Keratinocyte (primary cell): ENCODE results near the gene MOV10L1. TPM values are rescaled to one million over a fixed set of nuclear protein-coding genes. Genes with fewer than 3 reads are reported as not detected.
"Not testable (repeated sequence)": the region's sequence is repeated elsewhere in the genome, so short reads cannot be mapped to it uniquely, and the experiment has no call there.

Experiments used
- DNase-seq: peaks from one replicate; pipeline ENCODE4 v3.0.0-alpha.2; 2011; ENCODE audit warnings: low read depth, missing footprints, low spot score
- FAIRE-seq: peaks from 2 replicates; lab custom pipeline; 2011; peaks lifted over from hg19 to GRCh38; lab: Jason Lieb, UNC
- H2AFZ ChIP-seq: 2 replicates; pipeline ENCODE4 v1.6.0; 2012; ENCODE audit warnings: low read length, control low read depth, inconsistent platforms; ENCODE audit not compliant: control insufficient read depth
- H3K27ac ChIP-seq: 2 replicates; pipeline ENCODE4 v1.5.1; 2011; ENCODE audit warnings: low read length; ENCODE audit not compliant: control insufficient read depth, insufficient read depth
- H3K27me3 ChIP-seq: 3 replicates; pipeline ENCODE4 v1.6.0; 2011; ENCODE audit warnings: low read length; ENCODE audit not compliant: control insufficient read depth, insufficient read depth; ENCODE audit errors: extremely low read depth
- H3K36me3 ChIP-seq, 2 experiments: 2 replicates in 1 of 2; 3 replicates in 1 of 2; pipeline ENCODE4 v1.5.1; 2011; ENCODE audit warnings: low read length in 2 of 2, mild to moderate bottlenecking in 1 of 2; ENCODE audit not compliant: control insufficient read depth in 2 of 2, insufficient read depth in 2 of 2; ENCODE audit errors: extremely low read depth in 1 of 2
- H3K4me1 ChIP-seq: 3 replicates; pipeline ENCODE4 v1.5.1; 2011; ENCODE audit warnings: low read length; ENCODE audit not compliant: control insufficient read depth, insufficient read depth; ENCODE audit errors: extremely low read depth
- H3K4me2 ChIP-seq: 3 replicates; pipeline ENCODE4 v1.6.0; 2011; ENCODE audit warnings: low read depth, low read length; ENCODE audit not compliant: control insufficient read depth, insufficient read depth; ENCODE audit errors: extremely low read depth
- H3K4me3 ChIP-seq, 3 experiments: fragments of 200-600 bp in 1 of 3; sonication (generic) in 1 of 3; 2 replicates in 2 of 3; 3 replicates in 1 of 3; pipeline ENCODE4 v1.5.1; 2011 to 2016; ENCODE audit warnings: low read length in 3 of 3, mild to moderate bottlenecking in 3 of 3, control low read depth in 2 of 3, inconsistent platforms in 1 of 3, low read depth in 1 of 3, mixed read lengths in 1 of 3, mixed run types in 1 of 3, moderate library complexity in 1 of 3; ENCODE audit not compliant: control insufficient read depth in 2 of 3, insufficient read depth in 2 of 3; ENCODE audit errors: extremely low read depth in 1 of 3
- H3K79me2 ChIP-seq: 2 replicates; pipeline ENCODE4 v1.6.0; 2012; ENCODE audit warnings: low read length; ENCODE audit not compliant: control insufficient read depth, insufficient read depth
- H3K9ac ChIP-seq: 3 replicates; pipeline ENCODE4 v1.6.0; 2011; ENCODE audit warnings: low read length; ENCODE audit not compliant: control insufficient read depth, insufficient read depth; ENCODE audit errors: extremely low read depth
- H3K9me1 ChIP-seq: 3 replicates; pipeline ENCODE4 v1.6.0; 2011; ENCODE audit warnings: low read length; ENCODE audit not compliant: control insufficient read depth, insufficient read depth; ENCODE audit errors: extremely low read depth
- H3K9me3 ChIP-seq: 2 replicates; pipeline ENCODE4 v1.5.1; 2012; ENCODE audit warnings: low read depth, low read length; ENCODE audit not compliant: control insufficient read depth
- H4K20me1 ChIP-seq: 3 replicates; pipeline ENCODE4 v1.6.0; 2011; ENCODE audit warnings: low read length; ENCODE audit not compliant: control insufficient read depth, insufficient read depth; ENCODE audit errors: extremely low read depth
- CTCF ChIP-seq, 3 experiments: IDR thresholded peaks in 1 of 3; conservative IDR thresholded peaks in 1 of 3; optimal IDR thresholded peaks in 1 of 3; 2 replicates in 2 of 3; 3 replicates in 1 of 3; pipeline versions ENCODE3 to v1.5.1; 2011; ENCODE audit warnings: low read length in 3 of 3, mild to moderate bottlenecking in 3 of 3, moderate library complexity in 2 of 3, control low read depth in 1 of 3, inconsistent platforms in 1 of 3; ENCODE audit not compliant: insufficient read depth in 2 of 3; ENCODE audit errors: extremely low read depth in 1 of 3
- EZH2 ChIP-seq: IDR thresholded peaks from one replicate; pipeline ENCODE4 v1.6.1; 2012; ENCODE audit warnings: inconsistent platforms, mild to moderate bottlenecking, low read length, moderate library complexity
- dilution Hi-C: fragments of 300-500 bp; cut with MboI; formaldehyde crosslinking; loops from one replicate; pipeline ENCODE4 v1.7.0; 2020; ENCODE audit warnings: low sequenced_read_pairs; ENCODE audit not compliant: extremely low pct_ligation_motif_present
- polyA plus RNA-seq, 5 experiments: library from polyadenylated mRNA; depleted of rRNA in 3 of 5; stranded (reverse) in 3 of 5; stranded (forward) in 1 of 5; unstranded in 1 of 5; fragments of >200 nt; gene quantifications; 1 replicate in 1 of 5; 2 replicates in 3 of 5; 3 replicates in 1 of 5; pipeline versions ENCODE4 v1.2.1 to v1.2.3, GENCODE V29; 2011 to 2012; ENCODE audit warnings: missing spikeins in 2 of 5, low read depth in 1 of 5, low replicate concordance in 1 of 5

The MOV10L1 gene
- polyA plus RNA-seq, 1 donor (not counting 4 experiments of a cell fraction or from before 2014, with no cell fraction given) = not detected

- H3K4me3 ChIP-seq = no peak overlapping the region
- no peak overlapping the region for H3K9ac ChIP-seq
- H3K4me1 ChIP-seq = no peaks in the 10 kb centered on the region
- H3K79me2 ChIP-seq = no peaks in the 10 kb centered on the region
- no peaks in the 10 kb centered on the region for H3K36me3 ChIP-seq
- H2AFZ ChIP-seq = no peak overlapping the region
- FAIRE-seq (no peak), DNase-seq (no peak)
- H3K9me3 ChIP-seq = peaks cover 2% of the 10 kb centered on the region
- no peak overlapping the region for H3K4me2 ChIP-seq
- no peaks in the 10 kb centered on the region for H3K9me1 ChIP-seq
- H3K27me3 ChIP-seq = no peaks in the 10 kb centered on the region
- dilution Hi-C loops = no loop called here
- no peak overlapping the region for H3K27ac ChIP-seq
- TF ChIP-seq EZH2 (no peak), CTCF (optimal IDR thresholded peaks at IDR 0.05 in 1 of 3, IDR thresholded peaks at IDR 0.05 in 1 of 3, conservative IDR thresholded peaks at IDR 0.05 in 1 of 3; ENCODE audit: extremely low read depth in 1 of 3, insufficient read depth in 2 of 3, low read length in 3 of 3) (no peak)
- no peaks in the 10 kb centered on the region for H4K20me1 ChIP-seq
These were observed 44.7 kb downstream of the MOV10L1 start for GRCh38 chr22:50134481-50134880.

DNA sequence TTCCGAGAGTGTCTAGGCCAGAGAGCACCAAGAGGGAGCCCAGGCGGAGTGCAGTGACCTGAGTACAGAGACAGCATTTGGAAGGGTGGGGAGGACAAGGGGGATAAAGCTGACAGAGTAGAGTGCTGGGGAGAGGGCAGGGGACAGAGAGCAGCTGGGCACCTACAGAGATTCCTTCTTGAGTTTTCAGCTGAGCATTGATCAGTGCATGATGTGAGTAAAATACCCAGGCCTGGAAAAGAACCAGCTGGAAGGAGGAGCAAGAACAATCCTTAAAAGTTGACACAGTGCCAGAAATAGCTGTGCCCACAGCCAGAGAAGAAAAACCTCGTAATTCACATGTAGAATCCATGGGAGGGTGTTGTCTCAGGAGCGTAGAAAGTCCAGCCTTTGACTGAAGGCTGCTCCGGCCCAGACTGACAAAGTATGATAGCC lies 46.8 kb downstream of the MOV10L1 start:
- Histone ChIP-seq H3K9me1 (no peaks in the 10 kb centered on the region), H2AFZ (no peak overlapping the region), H3K4me1 (no peaks in the 10 kb centered on the region), H3K9me3 (peaks cover 2% of the 10 kb centered on the region), H3K4me3 (no peak overlapping the region), H3K4me2 (no peak overlapping the region), H3K27ac (no peak overlapping the region), H3K36me3 (no peaks in the 10 kb centered on the region), H3K9ac (no peak overlapping the region), H3K79me2 (no peaks in the 10 kb centered on the region), H4K20me1 (no peaks in the 10 kb centered on the region), H3K27me3 (no peaks in the 10 kb centered on the region)
- no peak for FAIRE-seq
- dilution Hi-C loops = no loop called here
- TF ChIP-seq CTCF (optimal IDR thresholded peaks at IDR 0.05 in 1 of 3, IDR thresholded peaks at IDR 0.05 in 1 of 3, conservative IDR thresholded peaks at IDR 0.05 in 1 of 3; ENCODE audit: extremely low read depth in 1 of 3, insufficient read depth in 2 of 3, low read length in 3 of 3) (no peak), EZH2 (no peak)
- DNase-seq = no peak

GRCh38 chr22:50137277-50137676 lies 47.5 kb downstream of the MOV10L1 start:
- H3K4me1 ChIP-seq, FAIRE-seq, H3K27me3 ChIP-seq, H3K79me2 ChIP-seq, H3K9me3 ChIP-seq, H2AFZ ChIP-seq, DNase-seq, dilution Hi-C loops, H4K20me1 ChIP-seq, H3K9me1 ChIP-seq, H3K36me3 ChIP-seq, H3K27ac ChIP-seq, H3K9ac ChIP-seq, H3K4me3 ChIP-seq, H3K4me2 ChIP-seq: not testable (repeated sequence)
